Spleen (tissue), 11 donors: Measurements from ENCODE around the gene LGALS9C. TPM values are rescaled to one million over a fixed set of nuclear protein-coding genes. Genes with fewer than 3 reads are reported as not detected.
"Not testable (repeated sequence)": the region's sequence is repeated elsewhere in the genome, so short reads cannot be mapped to it uniquely, and the experiment has no call there.

Experiments
- DNase-seq: peaks from one replicate; pipeline ENCODE4 v3.0.0-alpha.2; 2020
- H3K27ac ChIP-seq, 8 donors: fragments of 200-600 bp; sonication (generic) in 7 of 8; 1 replicate in 4 of 8; 2 replicates in 4 of 8; pipeline versions ENCODE4 v1.5.0 to v1.8.0; 2016 to 2021; ENCODE audit warnings: inconsistent platforms in 4 of 8, mild to moderate bottlenecking in 4 of 8, moderate library complexity in 1 of 8
- H3K27me3 ChIP-seq, 7 donors: fragments of 200-600 bp; sonication (generic) in 6 of 7; replicated peaks in 1 of 7; 1 replicate in 4 of 7; 2 replicates in 3 of 7; pipeline versions ENCODE4 v1.5.0 to v1.8.0; 2016 to 2021; ENCODE audit warnings: inconsistent platforms in 3 of 7, mild to moderate bottlenecking in 1 of 7
- H3K36me3 ChIP-seq, 6 donors: fragments of 200-600 bp; sonication (generic) in 5 of 6; 1 replicate in 4 of 6; 2 replicates in 2 of 6; pipeline versions ENCODE4 v1.5.0 to v1.8.0; 2016 to 2021; ENCODE audit warnings: inconsistent platforms in 2 of 6
- H3K4me1 ChIP-seq, 6 donors: fragments of 200-600 bp; sonication (generic) in 5 of 6; 1 replicate in 3 of 6; 2 replicates in 3 of 6; pipeline versions ENCODE4 v1.5.0 to v1.8.0; 2016 to 2021; ENCODE audit warnings: inconsistent platforms in 3 of 6
- H3K4me3 ChIP-seq, 8 donors: fragments of 200-600 bp; sonication (generic) in 7 of 8; 1 replicate in 4 of 8; 2 replicates in 4 of 8; pipeline versions ENCODE4 v1.5.0 to v1.8.0; 2016 to 2021; ENCODE audit warnings: inconsistent platforms in 4 of 8, mild to moderate bottlenecking in 4 of 8, moderate library complexity in 2 of 8
- H3K9me3 ChIP-seq, 8 donors: fragments of 200-600 bp; sonication (generic) in 7 of 8; 1 replicate in 4 of 8; 2 replicates in 4 of 8; pipeline versions ENCODE4 v1.5.0 to v1.8.0; 2016 to 2021; ENCODE audit warnings: inconsistent platforms in 4 of 8
- WGBS, 5 donors: extraction: QIAGEN DNeasy Blood & Tissue Kit in 3 of 5; methylation state at CpG; one replicate each; pipeline versions ENCODE4 v1.1.5 to v1.1.7; 2013 to 2018; 5-methylcytosine and 5-hydroxymethylcytosine counted together
- intact Hi-C: fragments of 100-400 bp; cut with DNase I; formaldehyde crosslinking; loops from one replicate; pipeline ENCODE4 v1.15.0; 2023; ENCODE audit warnings: low total_unique reads
- polyA plus RNA-seq, 3 donors: library from polyadenylated mRNA; stranded (reverse); fragments of 200-250 nt; gene quantifications; one replicate each; pipeline ENCODE4 v1.2.1, GENCODE V29; 2013
- small RNA-seq, 4 donors: library from RNA; depleted of rRNA; stranded (forward); fragments of <200 nt; gene quantifications; one replicate each; pipeline ENCODE3, GENCODE V24; 2016
- total RNA-seq, 7 donors: library from RNA; depleted of rRNA in 3 of 7; stranded (reverse); fragments of >200 nt in 3 of 7; fragmentation: NEBNext Ultra II Directional in 4 of 7; extraction: Animal tissue kit (Norgen Biotek cat#: 25700) in 4 of 7; gene quantifications; one replicate each; pipeline versions ENCODE4 v1.1.0 to v1.2.1, GENCODE V29; 2016 to 2021
- donor health status: healthy with polysubstance abuse.
- donor health status: DM: no; HTN: no; CAD: no; lungs with moderate emphysema.
- donor health status: DM: no; HTN: no; CAD: no.
- donor health status: Bipolar disorder and iron deficiency.
- donor health status: healthy.
- donor health status: DM: no; HTN: no; CAD: no.
- donor health status: DM: yes; HTN: yes; CAD: no.

LGALS9C gene
- total and polyA plus RNA-seq, 10 donors: 0.20 to 6.1 (median 2.2) TPM

GRCh38 chr17:18526168-18526800 lies 49.7 kb downstream of the LGALS9C start:
- H3K4me3 ChIP-seq, H3K27me3 ChIP-seq, DNase-seq, H3K36me3 ChIP-seq, intact Hi-C loops, H3K27ac ChIP-seq, H3K9me3 ChIP-seq, H3K4me1 ChIP-seq: not testable (repeated sequence)
- 86 to 92% (median 90%) methylated on average over 5 to 9 of the region's 12 CpGs for WGBS, 5 donors

DNA sequence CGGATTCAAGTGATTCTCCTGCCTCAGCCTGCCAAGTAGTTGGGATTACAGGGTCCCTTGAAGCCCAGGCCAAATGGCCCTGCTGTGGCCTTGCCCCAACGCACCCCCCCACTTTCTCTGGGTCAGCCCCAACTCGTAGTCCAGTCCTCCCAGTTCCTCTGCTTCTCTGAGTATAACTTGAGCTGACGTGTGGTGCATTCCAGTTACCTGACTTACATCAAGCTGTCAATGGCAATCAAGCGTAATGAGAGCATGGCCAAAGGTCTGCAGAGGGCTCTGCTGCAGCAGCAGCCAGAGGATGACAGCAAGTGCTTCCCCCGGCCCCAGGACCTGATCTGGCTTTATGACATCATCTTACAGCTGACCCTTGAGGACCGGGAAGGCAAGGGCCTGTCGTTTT lies 50.8 kb downstream of the LGALS9C start:
- intact Hi-C loops, H3K36me3 ChIP-seq, H3K4me3 ChIP-seq, H3K9me3 ChIP-seq, H3K27ac ChIP-seq, H3K27me3 ChIP-seq, H3K4me1 ChIP-seq, DNase-seq: not testable (repeated sequence)
- 70 to 90% (median 81%) methylated on average over 5 to 8 of the region's 8 CpGs for WGBS, 5 donors

DNA sequence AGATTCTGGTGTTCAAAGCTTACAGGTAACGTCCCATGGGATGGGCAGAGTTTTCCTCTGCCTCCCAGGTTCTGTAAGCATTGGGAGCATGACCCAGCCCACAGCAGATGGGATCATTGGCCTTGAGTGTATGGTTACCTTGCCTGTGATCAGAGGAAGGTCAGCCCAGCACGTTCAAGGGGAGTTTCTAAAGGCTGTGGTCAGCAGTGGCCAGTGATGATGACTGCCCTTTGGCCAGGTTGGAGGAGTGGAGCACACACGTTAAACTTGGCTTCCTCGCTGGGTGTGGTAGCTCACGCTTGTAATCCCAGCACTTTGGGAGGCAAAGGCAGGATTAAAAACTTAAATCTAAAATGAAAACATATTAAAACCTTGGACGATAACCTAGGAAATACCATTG lies 51.8 kb downstream of the LGALS9C start:
- H3K36me3 ChIP-seq, H3K27ac ChIP-seq, intact Hi-C loops, H3K27me3 ChIP-seq, H3K4me1 ChIP-seq, DNase-seq, H3K4me3 ChIP-seq, H3K9me3 ChIP-seq: not testable (repeated sequence)
- 67 to 100% (median 100%) methylated on average over 1 to 4 of the region's 6 CpGs; no CpG with 5 or more reads in 1 of the 5 donors for WGBS, 5 donors

DNA sequence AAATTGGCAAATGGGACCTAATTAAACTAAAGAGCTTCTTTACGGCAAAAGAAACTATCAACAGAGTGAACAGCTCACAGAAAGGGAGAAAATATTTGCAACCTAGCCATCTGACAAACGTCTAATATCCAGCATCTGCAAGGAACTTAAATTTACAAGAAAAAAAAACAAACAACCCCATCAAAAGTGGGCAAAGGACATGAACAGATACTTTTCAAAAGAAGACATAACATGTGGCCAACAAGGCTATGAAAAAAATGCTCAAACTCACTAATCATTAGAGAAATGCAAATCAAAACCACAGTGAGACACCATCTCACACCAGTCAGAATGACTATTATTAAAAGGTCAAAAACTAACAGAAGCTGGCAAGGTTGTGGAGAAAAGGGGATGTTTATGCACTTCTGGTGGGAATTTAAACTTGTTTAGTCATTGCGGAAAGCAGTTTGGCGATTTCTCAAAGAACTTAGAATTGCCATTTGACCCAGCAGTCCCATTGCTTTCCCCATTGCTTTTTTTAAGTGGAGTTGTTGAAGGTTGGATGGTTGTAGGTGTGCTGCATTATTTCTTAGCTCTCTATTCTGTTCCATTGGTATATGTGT lies 52.4 kb downstream of the LGALS9C start:
- H3K27ac ChIP-seq, H3K27me3 ChIP-seq, H3K9me3 ChIP-seq, H3K36me3 ChIP-seq, H3K4me3 ChIP-seq, H3K4me1 ChIP-seq, intact Hi-C loops, DNase-seq: not testable (repeated sequence)
- 51 to 76% (median 64%) methylated on average over 2 to 4 of the region's 4 CpGs for WGBS, 5 donors

DNA sequence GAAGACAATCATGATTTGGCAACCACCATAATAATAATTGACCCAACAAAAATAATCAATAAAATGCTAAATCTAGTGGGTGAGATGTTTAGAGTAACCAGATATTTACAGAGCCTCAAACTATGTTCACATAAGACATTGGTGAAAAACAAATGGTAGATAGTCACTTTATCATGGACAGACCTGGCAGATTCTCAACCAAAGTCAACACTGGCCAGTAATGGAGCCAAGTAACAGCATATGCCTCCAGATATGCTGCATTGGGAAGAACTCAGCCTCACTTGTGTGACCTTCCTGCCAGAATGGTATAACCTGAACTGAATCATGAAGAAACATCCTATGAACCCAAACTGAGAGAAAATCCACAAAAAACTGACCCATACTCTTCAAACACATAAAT lies 53.8 kb downstream of the LGALS9C start:
- H3K27ac ChIP-seq, intact Hi-C loops, DNase-seq, H3K4me3 ChIP-seq, H3K4me1 ChIP-seq, H3K36me3 ChIP-seq, H3K27me3 ChIP-seq: not testable (repeated sequence)
- peaks cover 0 to 10% (median 3%) of the 10 kb centered on the region in 8 donors for H3K9me3 ChIP-seq

DNA sequence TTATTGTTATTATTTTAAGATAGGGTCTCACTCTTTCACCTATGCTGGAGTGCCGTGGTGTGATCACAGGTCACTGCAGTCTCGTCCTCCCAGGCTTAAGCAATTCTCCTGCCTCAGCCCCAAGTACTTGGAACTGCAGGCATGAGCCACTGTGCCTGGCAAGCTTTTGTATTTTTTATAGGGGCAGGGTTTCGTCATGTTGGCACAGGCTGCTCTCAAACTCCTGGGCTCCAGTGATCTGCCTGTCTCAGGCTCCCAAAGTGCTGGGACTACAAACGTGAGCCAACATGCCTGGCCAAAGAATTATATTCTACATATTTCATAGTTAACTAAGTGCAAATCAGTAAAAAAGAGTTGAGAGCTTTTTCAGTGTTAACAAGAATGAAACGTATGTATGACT lies 65.6 kb downstream of the LGALS9C start:
- H3K27me3 ChIP-seq, DNase-seq, H3K4me1 ChIP-seq, H3K36me3 ChIP-seq, H3K9me3 ChIP-seq, intact Hi-C loops, H3K4me3 ChIP-seq, H3K27ac ChIP-seq: not testable (repeated sequence)
- WGBS, 5 donors: 76 to 96% (median 86%) methylated on average over 2 to 5 of the region's 5 CpGs

- H3K36me3 ChIP-seq, H3K9me3 ChIP-seq, H3K4me3 ChIP-seq, DNase-seq, intact Hi-C loops, H3K27me3 ChIP-seq, H3K4me1 ChIP-seq, H3K27ac ChIP-seq: not testable (repeated sequence)
- WGBS, 5 donors: 61 to 95% (median 93%) methylated on average over 3 to 4 of the region's 5 CpGs
These were observed 66.3 kb downstream of the LGALS9C start for GRCh38 chr17:18542907-18543306.

Small RNAs within 50 kb of the gene (small RNA-seq; reads per million reads assigned to genes)
- gene AL353997.1: 0 reads per million in 4 donors
- gene AL353997.4: 0 reads per million in 4 donors

Other genes with a start within 250 kb of the LGALS9C start
- 100 to 1,000 TPM; 272 to 346 (median 287) TPM for gene FLII, start 218.1 kb upstream of the LGALS9C start, total RNA-seq
- 100 to 1,000 TPM; 143 to 214 (median 211) TPM for gene FLII, start 218.1 kb upstream of the LGALS9C start, polyA plus RNA-seq
- 10 to 100 TPM in 6 of 7 donors, 1 to 10 TPM in 1; 8.5 to 24.8 (median 13.5) TPM for gene MIEF2, start 216.1 kb upstream of the LGALS9C start, total RNA-seq
- 1 to 10 TPM; 4.6 to 7.5 (median 4.8) TPM for gene MIEF2, start 216.1 kb upstream of the LGALS9C start, polyA plus RNA-seq
- 10 to 100 TPM; 42.0 to 60.1 (median 48.2) TPM for gene TOP3A, start 161.8 kb upstream of the LGALS9C start, total RNA-seq
- gene TOP3A, start 161.8 kb upstream of the LGALS9C start, polyA plus RNA-seq: 10 to 100 TPM in 2 of 3 donors, 1 to 10 TPM in 1; 9.8 to 18.5 (median 12.7) TPM
- 10 to 100 TPM; 25.8 to 38.0 (median 32.3) TPM for gene SMCR8, start 161.5 kb upstream of the LGALS9C start, total RNA-seq
- 1 to 10 TPM; 3.9 to 9.2 (median 4.0) TPM for gene SMCR8, start 161.5 kb upstream of the LGALS9C start, polyA plus RNA-seq
- 10 to 100 TPM; 28.4 to 68.7 (median 47.8) TPM for gene SHMT1, start 113.2 kb upstream of the LGALS9C start, total RNA-seq
- 10 to 100 TPM in 2 of 3 donors, 1 to 10 TPM in 1; 9.1 to 26.2 (median 18.1) TPM for gene SHMT1, start 113.2 kb upstream of the LGALS9C start, polyA plus RNA-seq
- not detected for gene EVPLL, start 99.0 kb upstream of the LGALS9C start, total RNA-seq
- not detected for gene EVPLL, start 99.0 kb upstream of the LGALS9C start, polyA plus RNA-seq
- not detected for gene TBC1D28, start 167.6 kb downstream of the LGALS9C start, total RNA-seq
- not detected for gene TBC1D28, start 167.6 kb downstream of the LGALS9C start, polyA plus RNA-seq
- gene FOXO3B, start 205.5 kb downstream of the LGALS9C start, total RNA-seq: 1 to 10 TPM; 3.7 to 9.1 (median 5.8) TPM
- under 1 TPM; 0.24 to 0.77 (median 0.38) TPM for gene FOXO3B, start 205.5 kb downstream of the LGALS9C start, polyA plus RNA-seq